Embryonic facial prominence (tissue), 1 donor: ENCODE data around the gene ATP10D.

ENCODE experiments used
- DNase-seq: peaks from one replicate; pipeline ENCODE4 v3.0.0-alpha.2; 2016; ENCODE audit errors: extremely low spot score

ATP10D gene

GRCh38 chr4:47579235-47579634 is 94.2 kb downstream of the ATP10D start:
- no peak for DNase-seq

- no peak for DNase-seq
These were observed 105.2 kb downstream of the ATP10D start for GRCh38 chr4:47590325-47590724.

GRCh38 chr4:47597696-47598095 is 112.6 kb downstream of the ATP10D start:
- no peak for DNase-seq

- no peak for DNase-seq
These were observed 113.2 kb downstream of the ATP10D start for GRCh38 chr4:47598320-47598719.

GRCh38 chr4:47598896-47599295 is 113.8 kb downstream of the ATP10D start:
- no peak for DNase-seq

- no peak for DNase-seq
These were observed 121.4 kb downstream of the ATP10D start for GRCh38 chr4:47606482-47606881.

GRCh38 chr4:47612116-47613023 is 127.3 kb downstream of the ATP10D start:
- no peak for DNase-seq

GRCh38 chr4:47615385-47615784 is 130.3 kb downstream of the ATP10D start:
- no peak for DNase-seq

GRCh38 chr4:47617607-47618006 is 132.5 kb downstream of the ATP10D start:
- DNase-seq, result no peak

- DNase-seq, result no peak
These were observed 134.6 kb downstream of the ATP10D start for GRCh38 chr4:47619691-47620090.

GRCh38 chr4:47621181-47621580 is 136.1 kb downstream of the ATP10D start:
- DNase-seq, result no peak

GRCh38 chr4:47624031-47624441 is 139.0 kb downstream of the ATP10D start:
- DNase-seq, result no peak

GRCh38 chr4:47631161-47631560 is 146.1 kb downstream of the ATP10D start:
- DNase-seq, result no peak

GRCh38 chr4:47639531-47639930 is 154.5 kb downstream of the ATP10D start:
- no peak for DNase-seq

GRCh38 chr4:47640911-47641310 is 155.8 kb downstream of the ATP10D start:
- DNase-seq, result no peak

GRCh38 chr4:47641755-47642154 is 156.7 kb downstream of the ATP10D start:
- no peak for DNase-seq

- no peak for DNase-seq
These were observed 157.2 kb downstream of the ATP10D start for GRCh38 chr4:47642191-47642830.
